Naive B cell (primary cell): ENCODE measurements around the gene SYNGR4. TPM values are rescaled to one million over a fixed set of nuclear protein-coding genes. Genes with fewer than 3 reads are reported as not detected.
A peak's percentile ranks its signal among the peaks of the same experiment; 100 is the strongest.
"Not testable (repeated sequence)": the region's sequence is repeated elsewhere in the genome, so short reads cannot be mapped to it uniquely, and the experiment has no call there.

Experiments
- ATAC-seq, 2 donors: fragments of 150-1000 bp; cut with Tn5 transposase; 2 replicates each; pipeline ENCODE4 v1.10.0; 2021; ENCODE audit warnings: low read depth in 2 of 2, mild to moderate bottlenecking in 2 of 2, moderate library complexity in 2 of 2
- DNase-seq: peaks from one replicate; pipeline ENCODE4 v3.0.0; 2022
- H3K27ac Mint-ChIP-seq, 6 donors: one replicate each; pipeline ENCODE4 v1.8.0; 2020 to 2022; ENCODE audit warnings: mild to moderate bottlenecking in 6 of 6, mixed read lengths in 6 of 6, moderate library complexity in 5 of 6, inconsistent platforms in 2 of 6
- H3K27me3 Mint-ChIP-seq, 3 donors: one replicate each; pipeline ENCODE4 v1.8.0; 2021 to 2022; ENCODE audit warnings: mixed read lengths in 3 of 3, mild to moderate bottlenecking in 1 of 3
- H3K36me3 Mint-ChIP-seq, 2 donors: one replicate each; pipeline ENCODE4 v1.8.0; 2020 to 2022; ENCODE audit warnings: mixed read lengths in 2 of 2, inconsistent platforms in 1 of 2, mild to moderate bottlenecking in 1 of 2
- H3K4me1 Mint-ChIP-seq, 3 donors: one replicate each; pipeline ENCODE4 v1.8.0; 2020 to 2022; ENCODE audit warnings: mixed read lengths in 3 of 3, inconsistent platforms in 1 of 3, mild to moderate bottlenecking in 1 of 3, moderate library complexity in 1 of 3
- H3K4me3 Mint-ChIP-seq, 8 donors: one replicate each; pipeline ENCODE4 v1.8.0; 2020 to 2022; ENCODE audit warnings: mild to moderate bottlenecking in 8 of 8, mixed read lengths in 8 of 8, moderate library complexity in 8 of 8, inconsistent platforms in 2 of 8
- H3K9me3 Mint-ChIP-seq, 7 donors: one replicate each; pipeline ENCODE4 v1.8.0; 2020 to 2022; ENCODE audit warnings: mixed read lengths in 7 of 7, mild to moderate bottlenecking in 5 of 7, inconsistent platforms in 2 of 7, moderate library complexity in 1 of 7
- polyA plus RNA-seq, 6 donors: library from polyadenylated mRNA; unstranded; fragments of 300-500 nt; fragmentation: Illumina TruSeq; gene quantifications; one replicate each; pipeline ENCODE4 v1.2.3, GENCODE V29; 2021; ENCODE audit warnings: low read depth in 6 of 6

SYNGR4 gene, protein sequence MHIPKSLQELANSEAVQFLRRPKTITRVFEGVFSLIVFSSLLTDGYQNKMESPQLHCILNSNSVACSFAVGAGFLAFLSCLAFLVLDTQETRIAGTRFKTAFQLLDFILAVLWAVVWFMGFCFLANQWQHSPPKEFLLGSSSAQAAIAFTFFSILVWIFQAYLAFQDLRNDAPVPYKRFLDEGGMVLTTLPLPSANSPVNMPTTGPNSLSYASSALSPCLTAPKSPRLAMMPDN
- polyA plus RNA-seq = not detected

DNA sequence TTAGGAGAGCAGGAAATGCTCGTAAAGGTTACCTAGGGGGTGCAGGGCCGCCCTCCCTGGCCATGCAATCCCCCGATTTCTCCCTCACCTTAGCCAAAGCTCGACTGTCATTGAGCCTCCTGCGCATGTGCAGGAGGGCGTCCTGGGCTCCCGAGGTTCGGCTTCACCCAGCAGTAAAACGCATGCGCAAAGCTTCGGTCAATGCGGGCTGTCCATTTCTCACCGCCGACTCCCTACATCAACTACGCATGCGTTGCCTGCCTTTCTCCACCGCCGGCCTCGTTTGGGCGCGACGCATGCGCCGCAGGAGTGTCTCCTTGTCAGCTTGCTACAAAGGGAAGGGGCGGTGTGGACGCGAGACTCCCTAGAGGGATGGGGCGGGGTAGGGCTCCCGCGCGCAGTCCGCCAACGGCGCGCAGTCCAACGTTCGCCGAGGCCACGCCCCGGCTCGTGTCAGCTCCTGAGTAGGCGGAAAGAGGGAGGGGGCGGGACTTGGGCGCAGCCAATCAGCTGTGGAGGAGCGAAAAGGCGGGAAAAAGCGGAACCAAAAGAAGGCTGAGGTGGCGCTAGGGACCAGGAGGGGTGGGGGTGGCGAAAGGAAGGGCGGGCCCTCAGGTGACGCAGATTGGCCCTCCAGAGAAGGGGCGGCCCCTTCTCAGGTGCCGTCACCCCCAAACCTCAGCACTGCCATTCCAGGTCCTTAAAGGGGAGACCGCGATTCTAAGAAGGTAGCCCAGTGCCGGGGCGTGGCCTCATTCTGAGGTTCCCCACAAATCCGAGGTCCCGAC, at the start of gene SYNGR4, which contains the start of gene TMEM143:
SYNGR4 (plus strand) TSS at position 558 of the 788 bp plus-strand sequence. CDS start 1,476 bp downstream, outside the sequence.
TMEM143 (minus strand) TSS at position 131 of the 788 bp plus-strand sequence; CDS start at position 111, 20 bp downstream.
- DNase-seq (peak; percentile 99), ATAC-seq (peak; percentile 82 to 84)
- peaks cover 15 to 19% (median 16%) of the 10 kb centered on the region in 3 donors for H3K4me1 Mint-ChIP-seq
- H3K4me3 Mint-ChIP-seq = peak within 1 kb of the TSS; percentile 79 to 96 (median 92)
- H3K36me3 Mint-ChIP-seq = peaks cover 0 to 8% of the 10 kb centered on the region in 2 donors
- H3K27ac Mint-ChIP-seq = peak within 1 kb of the TSS; percentile 80 to 98 (median 95)
- H3K27me3 Mint-ChIP-seq = no peaks in the 10 kb centered on the region
- H3K9me3 Mint-ChIP-seq = no peaks in the 10 kb centered on the region

DNA sequence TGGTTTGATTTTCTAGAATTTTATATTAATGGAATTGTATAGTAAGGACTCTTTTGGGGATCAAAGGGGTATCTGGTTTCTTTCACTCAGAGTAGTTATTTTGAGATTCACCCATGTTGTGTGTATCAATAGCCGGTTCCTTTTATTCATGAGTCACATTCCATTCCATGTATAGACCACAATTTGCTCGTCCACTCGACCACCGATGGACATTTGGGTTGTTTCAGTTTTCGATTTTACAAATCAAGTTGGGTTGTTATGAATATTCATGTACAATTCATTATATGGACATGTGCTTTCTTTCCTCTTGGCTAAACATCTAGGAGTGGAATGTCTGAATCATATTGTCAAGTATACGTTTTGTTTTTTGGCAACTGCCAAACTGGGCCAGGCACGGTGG, 48.5 kb upstream of the SYNGR4 start:
- ATAC-seq (no peak), DNase-seq (no peak)
- H3K4me3 Mint-ChIP-seq = no peak overlapping the region

DNA sequence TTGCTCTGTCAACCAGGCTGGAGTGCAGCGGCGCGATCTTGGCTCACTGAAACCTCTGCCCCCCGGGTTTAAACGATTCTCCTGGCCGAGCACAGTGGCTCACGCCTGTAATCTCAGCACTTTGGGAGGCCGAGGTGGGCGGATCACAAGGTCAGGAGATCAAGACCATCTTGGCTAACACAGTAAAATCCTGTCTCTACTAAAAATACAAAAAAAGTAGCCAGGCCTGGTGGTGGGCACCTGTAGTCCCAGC, 46.5 kb upstream of the SYNGR4 start:
- not testable (repeated sequence) for ATAC-seq

More for the DNA sequence above, 48.5 kb upstream of the SYNGR4 start:
- H3K9me3 Mint-ChIP-seq = no peaks in the 10 kb centered on the region
- no peaks in the 10 kb centered on the region for H3K36me3 Mint-ChIP-seq
- no peaks in the 10 kb centered on the region for H3K27me3 Mint-ChIP-seq
- peaks cover 10 to 11% (median 11%) of the 10 kb centered on the region in 3 donors for H3K4me1 Mint-ChIP-seq
- H3K27ac Mint-ChIP-seq = no peak overlapping the region

DNA sequence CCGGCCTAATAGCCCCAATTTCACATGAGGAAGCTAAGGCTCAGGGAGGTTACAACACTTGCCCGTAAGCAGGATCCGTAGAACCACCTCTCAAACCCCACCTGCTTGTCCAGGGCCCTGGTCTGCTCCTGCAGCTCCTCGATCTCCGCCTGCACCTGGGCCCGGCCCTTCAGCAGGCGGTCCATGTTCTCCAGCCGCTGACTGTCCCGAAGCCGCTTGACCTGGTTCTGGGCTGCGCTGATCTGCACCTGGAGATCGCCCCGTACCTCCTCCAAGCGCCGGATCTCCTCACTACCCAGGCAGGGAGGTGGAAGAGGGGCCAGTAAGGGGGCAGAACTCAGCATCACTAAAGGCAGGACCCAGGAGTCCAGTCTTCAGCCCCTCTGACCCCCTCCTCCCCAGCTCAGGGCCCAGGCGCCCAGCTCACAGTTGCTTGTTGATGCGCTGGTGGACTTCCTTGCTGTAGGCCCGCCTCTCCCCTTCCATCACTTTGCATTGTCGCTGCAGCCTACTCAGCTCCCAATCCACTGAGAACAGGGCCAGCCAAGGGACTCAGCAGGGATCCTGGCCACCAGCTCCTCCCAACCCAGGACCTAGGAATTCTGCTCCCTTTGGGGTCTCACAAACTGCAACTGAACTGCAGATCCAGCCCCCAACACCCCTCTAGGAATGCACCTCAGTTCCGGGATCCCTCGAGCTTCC, 45.7 kb upstream of the SYNGR4 start:
- Mint-ChIP-seq H3K9me3 (no peaks in the 10 kb centered on the region), H3K4me3 (no peak overlapping the region), H3K4me1 (peaks cover 30 to 35% (median 35%) of the 10 kb centered on the region in 3 donors), H3K36me3 (no peaks in the 10 kb centered on the region), H3K27ac (no peak overlapping the region), H3K27me3 (no peaks in the 10 kb centered on the region)
- ATAC-seq (no peak), DNase-seq (no peak)

More for the DNA sequence above, 46.5 kb upstream of the SYNGR4 start:
- not testable (repeated sequence) for DNase-seq, H3K27ac Mint-ChIP-seq, H3K27me3 Mint-ChIP-seq, H3K36me3 Mint-ChIP-seq, H3K9me3 Mint-ChIP-seq, H3K4me3 Mint-ChIP-seq
- peaks cover 24 to 27% (median 27%) of the 10 kb centered on the region in 3 donors for H3K4me1 Mint-ChIP-seq

DNA sequence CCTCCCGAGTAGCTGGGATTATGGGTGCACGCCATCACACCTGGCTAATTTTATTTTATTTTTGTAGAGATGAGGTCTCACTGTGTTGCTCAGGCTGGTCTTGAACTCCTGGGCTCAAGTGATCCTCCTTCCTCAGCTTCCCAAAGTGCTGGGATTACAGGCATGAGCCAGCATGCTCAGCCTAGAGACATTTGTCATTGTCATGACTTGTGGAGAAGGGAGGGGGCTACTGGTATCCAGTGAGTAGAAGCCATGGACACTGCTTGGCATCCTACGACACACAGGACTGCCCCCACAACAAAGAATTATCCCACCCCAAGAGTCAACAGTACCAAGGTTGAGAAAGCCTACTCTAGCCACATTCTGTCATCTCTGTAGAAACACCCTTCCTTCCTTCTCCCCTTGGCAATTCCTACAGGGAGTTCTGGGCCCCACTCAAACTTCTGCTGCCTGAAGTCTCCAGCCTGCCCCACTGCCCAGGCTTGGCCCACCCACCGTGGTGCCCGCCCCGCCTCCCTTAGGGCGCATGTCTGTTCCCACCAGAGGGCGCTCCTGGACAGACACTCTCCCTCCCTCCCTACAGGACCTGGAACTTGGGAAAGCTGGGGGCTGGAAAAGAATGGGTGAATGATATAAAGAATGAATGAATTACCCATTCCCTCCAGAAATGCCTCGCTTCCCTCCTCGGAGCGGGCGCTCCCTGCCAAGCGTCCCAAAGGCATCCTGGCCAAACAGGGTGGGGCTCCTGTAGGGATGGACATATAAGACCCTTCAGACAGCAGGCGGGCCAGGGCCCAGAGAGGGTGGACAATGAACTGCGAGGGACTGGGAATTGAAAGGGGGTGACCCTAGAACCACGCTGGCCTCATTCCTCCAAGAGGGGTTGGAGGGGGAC, 44.3 kb upstream of the SYNGR4 start:
- peaks cover 0 to 1% of the 10 kb centered on the region in 2 donors for H3K36me3 Mint-ChIP-seq
- peaks cover 0 to 2% (median 0%) of the 10 kb centered on the region in 7 donors for H3K9me3 Mint-ChIP-seq
- peak overlapping the region in 5 of 6 donors; percentile 76 to 100 (median 99) for H3K27ac Mint-ChIP-seq
- peaks cover 42 to 50% (median 50%) of the 10 kb centered on the region in 3 donors for H3K4me1 Mint-ChIP-seq
- H3K4me3 Mint-ChIP-seq = peak overlapping the region in 6 of 8 donors; percentile 47 to 100 (median 92)
- peak; percentile 13 to 15 for ATAC-seq
- DNase-seq = peak; percentile 74
- H3K27me3 Mint-ChIP-seq = no peaks in the 10 kb centered on the region

DNA sequence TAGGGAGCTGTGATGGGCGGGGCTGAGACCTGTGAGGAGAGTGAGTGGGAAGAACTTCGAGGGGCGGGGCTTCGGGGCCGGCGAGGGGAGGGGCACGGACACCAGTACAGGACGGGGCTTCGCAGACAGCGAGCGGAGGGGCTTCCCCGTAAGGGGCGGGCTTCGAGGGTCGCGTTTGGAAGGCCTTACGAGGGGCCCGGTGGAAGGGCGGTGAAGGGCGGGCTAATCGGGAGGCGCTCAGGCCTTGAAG, 42.9 kb upstream of the SYNGR4 start:
- H3K9me3 Mint-ChIP-seq = peaks cover 0 to 5% (median 0%) of the 10 kb centered on the region in 7 donors
- H3K27ac Mint-ChIP-seq = peak overlapping the region; percentile 95 to 100 (median 99)
- H3K4me3 Mint-ChIP-seq = peak overlapping the region; percentile 89 to 100 (median 96)
- H3K4me1 Mint-ChIP-seq = peaks cover 52 to 63% (median 57%) of the 10 kb centered on the region in 3 donors
- ATAC-seq (peak; percentile 52 to 57), DNase-seq (peak; percentile 87)
- H3K36me3 Mint-ChIP-seq = peaks cover 0 to 9% of the 10 kb centered on the region in 2 donors
- no peaks in the 10 kb centered on the region for H3K27me3 Mint-ChIP-seq

DNA sequence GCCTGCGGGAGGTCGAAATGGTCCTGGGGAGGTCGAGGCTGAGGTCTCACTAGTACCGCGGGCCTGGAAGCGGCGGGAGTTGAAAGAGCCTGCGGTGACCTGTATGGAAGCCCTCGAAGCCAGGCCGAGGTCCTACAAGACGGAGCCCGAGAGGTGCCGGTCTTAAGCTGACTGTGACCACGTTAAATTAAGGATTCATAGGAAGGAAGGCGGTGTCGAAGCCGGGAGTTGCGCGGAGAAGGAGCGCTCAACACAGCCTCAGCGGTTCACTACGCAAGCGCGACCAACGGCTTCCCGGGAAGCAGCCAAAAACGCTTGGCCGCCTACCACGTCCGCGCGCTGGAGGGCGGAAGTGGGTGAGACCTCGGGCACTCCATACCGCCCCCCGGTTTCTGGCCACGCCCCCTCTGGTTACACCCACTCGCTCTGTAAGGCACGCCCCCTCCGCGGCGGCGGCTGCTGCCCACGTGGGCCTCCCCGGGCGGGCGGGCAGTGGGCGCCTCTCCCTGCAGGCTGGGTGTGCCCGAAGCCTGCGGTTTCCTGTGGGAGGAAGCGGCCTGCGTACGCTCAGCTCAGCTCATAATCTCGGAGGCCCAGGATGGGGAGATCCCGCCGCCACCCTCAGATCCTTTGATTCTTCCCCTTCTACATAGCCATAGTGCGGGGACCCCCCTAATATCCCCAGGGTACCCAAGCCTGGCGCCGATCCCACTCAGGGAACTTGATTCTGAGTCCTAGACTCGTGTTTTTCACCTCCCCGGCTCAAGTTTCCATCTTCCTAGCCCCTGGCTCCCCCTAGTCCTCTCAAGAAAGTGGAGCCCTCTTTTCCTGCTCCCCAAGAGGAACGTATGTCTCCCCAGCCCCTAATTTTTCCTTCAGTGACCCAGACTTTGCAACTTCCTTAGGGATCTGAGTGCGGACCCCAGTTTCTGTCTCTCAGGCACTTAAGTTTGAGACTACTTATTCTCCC, 42.3 kb upstream of the SYNGR4 start:
- peak; percentile 70 to 72 for ATAC-seq
- H3K4me1 Mint-ChIP-seq = peaks cover 57 to 69% (median 63%) of the 10 kb centered on the region in 3 donors
- peak overlapping the region; percentile 89 to 100 (median 96) for H3K4me3 Mint-ChIP-seq
- peak; percentile 99 for DNase-seq
- peaks cover 0 to 5% (median 0%) of the 10 kb centered on the region in 7 donors for H3K9me3 Mint-ChIP-seq
- no peaks in the 10 kb centered on the region for H3K27me3 Mint-ChIP-seq
- peaks cover 0 to 9% of the 10 kb centered on the region in 2 donors for H3K36me3 Mint-ChIP-seq
- peak overlapping the region; percentile 95 to 100 (median 100) for H3K27ac Mint-ChIP-seq

DNA sequence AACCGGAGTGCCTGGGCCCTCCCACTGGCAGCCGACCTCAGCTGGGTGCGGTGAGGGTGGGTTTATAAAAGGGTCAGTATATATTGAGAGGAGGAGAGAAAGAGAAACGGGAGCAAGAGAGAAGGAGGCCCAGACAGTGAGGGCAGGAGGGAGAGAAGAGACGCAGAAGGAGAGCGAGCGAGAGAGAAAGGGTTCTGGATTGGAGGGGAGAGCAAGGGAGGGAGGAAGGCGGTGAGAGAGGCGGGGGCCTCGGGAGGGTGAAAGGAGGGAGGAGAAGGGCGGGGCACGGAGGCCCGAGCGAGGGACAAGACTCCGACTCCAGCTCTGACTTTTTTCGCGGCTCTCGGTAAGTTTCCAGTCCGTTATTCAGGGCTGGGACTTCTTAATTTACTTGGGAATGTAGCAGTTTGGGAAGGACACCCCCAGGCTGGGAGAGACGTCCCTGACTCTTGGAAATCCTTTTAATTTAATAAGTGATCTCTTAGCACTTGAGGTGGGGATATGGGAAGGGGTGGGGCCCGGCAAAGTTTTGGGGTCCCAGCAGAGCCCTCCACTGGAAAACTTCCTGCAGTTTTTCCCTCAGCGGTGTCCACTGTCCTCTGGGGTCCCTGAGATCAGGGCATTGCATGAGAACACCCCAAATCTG, 38.8 kb upstream of the SYNGR4 start, which contains the start of gene EMP3:
EMP3 (plus strand) TSS at position 288 of the 646 bp plus-strand sequence. CDS start 1,293 bp downstream, outside the sequence.
- Mint-ChIP-seq H3K36me3 (peaks cover 0 to 20% of the 10 kb centered on the region in 2 donors), H3K4me1 (peaks cover 73 to 97% (median 88%) of the 10 kb centered on the region in 3 donors), H3K9me3 (peaks cover 0 to 5% (median 0%) of the 10 kb centered on the region in 7 donors), H3K27me3 (no peaks in the 10 kb centered on the region), H3K27ac (peak within 1 kb of the TSS; percentile 95 to 100 (median 98)), H3K4me3 (peak within 1 kb of the TSS; percentile 89 to 100 (median 96))
- ATAC-seq (peak; percentile 15 to 22), DNase-seq (peak; percentile 83)

DNA sequence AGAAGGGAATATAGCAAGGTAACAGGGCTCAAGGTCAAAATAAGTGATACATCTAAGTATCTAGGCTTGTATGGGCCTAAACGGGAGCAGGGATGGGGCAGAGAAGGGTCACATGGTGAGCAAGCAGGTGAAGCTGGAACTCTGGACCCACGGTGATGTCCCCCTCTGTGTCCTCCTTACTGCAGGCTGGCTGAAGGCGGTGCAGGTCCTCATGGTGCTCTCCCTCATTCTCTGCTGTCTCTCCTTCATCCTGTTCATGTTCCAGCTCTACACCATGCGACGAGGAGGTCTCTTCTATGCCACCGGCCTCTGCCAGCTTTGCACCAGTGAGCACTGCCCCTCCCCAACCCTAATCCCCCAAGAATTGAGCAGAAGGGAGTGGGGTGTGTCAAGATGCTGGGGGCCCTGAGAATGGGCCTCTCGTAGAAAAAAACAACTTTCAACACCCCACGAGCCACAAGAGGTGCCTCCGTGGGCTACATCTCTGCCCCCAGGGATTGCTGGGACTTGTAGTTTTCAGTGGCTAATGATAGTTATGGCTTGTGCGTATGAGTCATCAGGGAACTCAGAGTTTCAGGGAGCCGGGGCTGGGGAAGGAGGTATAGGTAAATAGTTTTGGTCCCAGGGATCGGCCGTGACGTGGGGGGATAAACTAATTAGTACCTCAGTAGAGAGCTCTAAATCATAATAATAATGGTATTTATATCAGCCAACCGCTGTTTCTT, 34.8 kb upstream of the SYNGR4 start:
- ATAC-seq = no peak
- DNase-seq = no peak
- peaks cover 61 to 88% (median 83%) of the 10 kb centered on the region in 3 donors for H3K4me1 Mint-ChIP-seq
- peaks cover 0 to 5% (median 0%) of the 10 kb centered on the region in 7 donors for H3K9me3 Mint-ChIP-seq
- peaks cover 0 to 20% of the 10 kb centered on the region in 2 donors for H3K36me3 Mint-ChIP-seq
- peak overlapping the region; percentile 85 to 95 (median 90) for H3K4me3 Mint-ChIP-seq
- H3K27me3 Mint-ChIP-seq = no peaks in the 10 kb centered on the region
- peak overlapping the region; percentile 93 to 96 (median 96) for H3K27ac Mint-ChIP-seq

DNA sequence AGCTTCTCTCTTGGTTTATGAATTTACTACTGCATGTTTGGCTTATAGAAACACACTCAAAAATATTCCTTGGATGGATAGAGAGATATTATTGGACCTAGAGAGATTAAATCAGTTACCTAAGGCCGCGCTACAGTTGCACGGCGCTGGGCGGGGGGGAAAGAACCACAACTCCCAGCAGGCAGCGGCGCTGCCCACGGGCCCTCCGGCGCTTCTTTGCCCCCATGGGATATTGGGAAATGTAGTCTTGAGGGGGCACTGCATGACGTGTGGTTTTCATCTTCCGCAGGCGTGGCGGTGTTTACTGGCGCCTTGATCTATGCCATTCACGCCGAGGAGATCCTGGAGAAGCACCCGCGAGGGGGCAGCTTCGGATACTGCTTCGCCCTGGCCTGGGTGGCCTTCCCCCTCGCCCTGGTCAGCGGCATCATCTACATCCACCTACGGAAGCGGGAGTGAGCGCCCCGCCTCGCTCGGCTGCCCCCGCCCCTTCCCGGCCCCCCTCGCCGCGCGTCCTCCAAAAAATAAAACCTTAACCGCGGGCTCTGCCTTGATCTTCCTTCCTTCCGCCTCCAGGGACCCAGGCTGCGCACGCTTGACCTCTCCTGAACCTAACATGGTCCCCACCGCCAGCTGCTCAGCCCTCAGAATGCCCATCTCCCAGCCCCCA, 34.0 kb upstream of the SYNGR4 start:
- Mint-ChIP-seq H3K4me3 (peak overlapping the region; percentile 85 to 95 (median 90)), H3K36me3 (peaks cover 0 to 17% of the 10 kb centered on the region in 2 donors), H3K27ac (peak overlapping the region; percentile 93 to 96 (median 96))

More for the DNA sequence above, 34.0 kb upstream of the SYNGR4 start:
- peak; percentile 87 for DNase-seq
- Mint-ChIP-seq H3K27me3 (no peaks in the 10 kb centered on the region), H3K4me1 (peaks cover 58 to 88% (median 80%) of the 10 kb centered on the region in 3 donors), H3K9me3 (peaks cover 0 to 2% (median 0%) of the 10 kb centered on the region in 7 donors)
- ATAC-seq = peak; percentile 34 to 37
